KOPT-K1 (cell line): ENCODE measurements around the gene CLK2.
"Not testable (repeated sequence)": the region's sequence is repeated elsewhere in the genome, so short reads cannot be mapped to it uniquely, and the experiment has no call there.

Experiments
- H3K27ac ChIP-seq: fragments of 200-600 bp; sonication (generic); 2 replicates; pipeline ENCODE4 v1.5.1; 2016; ENCODE audit warnings: antibody characterized with exemption, mild to moderate bottlenecking, low read depth, low read length; ENCODE audit not compliant: poor library complexity, severe bottlenecking
- H3K36me3 ChIP-seq: fragments of 200-600 bp; sonication (generic); 2 replicates; pipeline ENCODE4 v1.5.1; 2017; ENCODE audit warnings: antibody characterized with exemption, mild to moderate bottlenecking, low read length, moderate library complexity; ENCODE audit not compliant: insufficient read depth
- H3K9me3 ChIP-seq: fragments of 200-600 bp; sonication (generic); 2 replicates; pipeline ENCODE4 v1.5.1; 2017; ENCODE audit warnings: antibody characterized with exemption, low read length, mild to moderate bottlenecking; ENCODE audit not compliant: insufficient read depth, poor library complexity, severe bottlenecking

Gene CLK2

DNA sequence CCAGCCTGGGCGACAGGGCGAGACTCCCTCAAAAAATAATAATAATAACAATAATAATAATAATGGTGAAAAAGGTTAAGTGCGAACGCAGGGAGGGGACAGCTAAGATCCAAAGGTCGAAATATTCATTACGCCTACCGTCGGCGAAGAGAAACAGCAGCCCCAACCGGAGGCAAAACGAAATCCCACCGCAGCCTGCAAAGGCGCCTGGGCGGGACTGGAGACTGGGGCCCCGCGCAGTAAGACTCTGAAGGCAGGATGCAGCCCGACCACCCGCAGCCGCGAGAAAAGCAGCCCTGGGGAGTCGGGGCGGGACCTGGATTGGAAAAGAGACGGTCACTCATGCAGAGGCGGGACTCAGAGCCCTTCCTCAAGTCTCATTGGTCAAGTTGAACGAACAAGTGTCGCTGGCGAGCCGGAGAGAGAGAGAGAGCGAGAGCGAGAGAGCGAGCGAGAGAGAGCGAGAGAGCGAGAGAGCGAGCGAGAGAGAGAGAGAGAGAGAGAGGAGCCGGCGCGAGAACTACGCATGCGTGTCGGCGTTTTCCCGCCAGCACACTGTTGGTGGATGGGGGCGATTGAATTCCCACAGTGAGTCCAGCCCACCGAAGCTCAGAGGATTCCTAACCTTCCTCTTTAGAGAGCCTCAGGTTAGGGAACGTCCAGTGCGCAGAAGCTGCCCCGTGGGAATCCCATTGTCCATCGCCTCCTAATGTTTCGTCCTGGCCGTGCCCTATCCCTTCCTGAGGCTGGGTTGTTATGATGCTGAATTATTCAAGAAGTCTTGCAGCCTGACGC is 28.7 kb downstream of the CLK2 start:
- Histone ChIP-seq H3K9me3 (no peaks in the 10 kb centered on the region), H3K27ac (peak overlapping the region; percentile 88)

DNA sequence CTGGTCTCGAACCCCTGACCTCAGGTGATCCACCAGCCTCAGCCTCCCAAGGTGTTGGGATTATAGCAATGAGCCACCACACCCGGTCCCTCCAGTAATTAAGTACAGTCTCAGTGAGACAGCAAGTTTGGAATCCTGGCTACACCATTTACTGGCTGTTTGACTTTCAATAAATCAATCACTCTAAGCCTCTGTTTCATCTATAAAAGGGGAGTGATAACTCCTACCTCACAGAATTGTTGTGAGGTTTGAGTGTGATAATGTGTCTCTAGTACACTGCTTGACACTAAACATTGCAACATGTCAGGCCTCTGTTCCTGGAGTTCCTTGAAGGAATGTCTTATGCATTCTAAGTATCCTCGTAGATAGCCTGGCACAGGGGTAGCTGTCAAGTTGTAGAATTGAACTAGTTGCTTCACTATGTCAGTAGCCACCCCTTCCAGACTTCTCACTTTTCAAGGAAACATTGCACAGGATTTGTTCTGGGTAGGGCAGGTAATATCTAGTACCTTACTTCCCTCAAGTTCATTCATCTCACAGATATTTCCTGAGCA is 30.4 kb downstream of the CLK2 start:
- peak overlapping the region; percentile 88 for H3K27ac ChIP-seq

More for the DNA sequence above, 28.7 kb downstream of the CLK2 start:
- H3K36me3 ChIP-seq, result peaks cover 14% of the 10 kb centered on the region; the same call in 1 of the 2 replicates

GRCh38 chr1:155241841-155242264 is 31.5 kb downstream of the CLK2 start:
- Histone ChIP-seq H3K36me3 (peaks cover 22% of the 10 kb centered on the region; the same call in 1 of the 2 replicates), H3K27ac (peak overlapping the region; percentile 33), H3K9me3 (no peaks in the 10 kb centered on the region)

More for the DNA sequence above, 30.4 kb downstream of the CLK2 start:
- Histone ChIP-seq H3K36me3 (peaks cover 18% of the 10 kb centered on the region; the same call in 1 of the 2 replicates), H3K9me3 (no peaks in the 10 kb centered on the region)

GRCh38 chr1:155241069-155241679 is 32.1 kb downstream of the CLK2 start:
- peak overlapping the region; percentile 34 for H3K27ac ChIP-seq
- H3K36me3 ChIP-seq, result peaks cover 28% of the 10 kb centered on the region; the same call in 1 of the 2 replicates
- no peaks in the 10 kb centered on the region for H3K9me3 ChIP-seq

- Histone ChIP-seq H3K27ac (no peak overlapping the region), H3K9me3 (no peaks in the 10 kb centered on the region), H3K36me3 (peaks cover 38% of the 10 kb centered on the region; the same call in 1 of the 2 replicates)
Measured at GRCh38 chr1:155236451-155236850, 36.9 kb downstream of the CLK2 start.

DNA sequence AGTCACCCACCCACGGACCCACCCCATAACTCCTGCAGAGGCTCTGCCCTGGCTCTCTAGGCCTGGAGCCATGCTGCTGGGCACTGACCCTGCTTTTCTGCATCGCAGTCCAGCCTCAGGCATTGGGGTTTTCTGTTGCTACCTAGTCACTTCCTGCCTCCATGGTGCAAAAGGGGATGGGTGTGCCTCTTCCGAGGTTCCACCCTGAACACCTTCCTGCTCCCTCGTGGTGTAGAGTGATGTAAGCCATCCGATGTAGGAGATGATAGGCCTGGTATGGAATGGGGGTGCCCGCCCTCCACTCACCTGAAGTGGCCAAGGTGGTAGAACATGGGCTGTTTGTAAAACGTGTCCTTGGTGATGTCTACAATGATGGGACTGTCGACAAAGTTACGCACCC is 37.9 kb downstream of the CLK2 start:
- not testable (repeated sequence) for H3K9me3 ChIP-seq, H3K27ac ChIP-seq
- H3K36me3 ChIP-seq, result peaks cover 38% of the 10 kb centered on the region; the same call in 1 of the 2 replicates

- peaks cover 28% of the 10 kb centered on the region; the same call in 1 of the 2 replicates for H3K36me3 ChIP-seq
- H3K27ac ChIP-seq, H3K9me3 ChIP-seq: not testable (repeated sequence)
Measured at GRCh38 chr1:155233502-155233901, 39.8 kb downstream of the CLK2 start.

- peaks cover 20% of the 10 kb centered on the region; the same call in 1 of the 2 replicates for H3K36me3 ChIP-seq
- not testable (repeated sequence) for H3K27ac ChIP-seq, H3K9me3 ChIP-seq
Measured at GRCh38 chr1:155232001-155232978, 41.0 kb downstream of the CLK2 start.

- not testable (repeated sequence) for H3K27ac ChIP-seq, H3K9me3 ChIP-seq
- H3K36me3 ChIP-seq, result peaks cover 11% of the 10 kb centered on the region; the same call in 1 of the 2 replicates
Measured at GRCh38 chr1:155231302-155231701, 42.0 kb downstream of the CLK2 start.

DNA sequence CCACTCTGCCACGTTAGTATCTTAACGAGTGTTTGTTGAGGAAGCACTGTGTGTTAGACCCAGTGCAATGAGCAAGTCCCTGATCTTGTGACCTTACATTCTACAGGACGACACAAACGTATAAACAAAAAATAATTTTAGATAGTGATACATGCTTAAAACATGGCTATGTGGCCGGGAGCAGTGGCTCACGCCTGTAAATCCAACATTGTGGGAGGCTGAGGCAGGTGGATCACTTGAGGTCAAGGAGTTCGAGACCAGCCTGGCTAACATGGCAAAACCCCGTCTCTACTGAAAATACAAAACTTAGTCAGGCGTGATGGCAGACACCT is 45.2 kb downstream of the CLK2 start:
- H3K27ac ChIP-seq, result peak overlapping the region; percentile 97

GRCh38 chr1:155227261-155228095 is 45.8 kb downstream of the CLK2 start:
- peaks cover 25% of the 10 kb centered on the region; the same call in 1 of the 2 replicates for H3K36me3 ChIP-seq
- peak overlapping the region; percentile 97 for H3K27ac ChIP-seq
- no peaks in the 10 kb centered on the region for H3K9me3 ChIP-seq

More for the DNA sequence above, 45.2 kb downstream of the CLK2 start:
- peaks cover 25% of the 10 kb centered on the region; the same call in 1 of the 2 replicates for H3K36me3 ChIP-seq
- H3K9me3 ChIP-seq, result no peaks in the 10 kb centered on the region

GRCh38 chr1:155226910-155227260 is 46.4 kb downstream of the CLK2 start:
- Histone ChIP-seq H3K36me3 (peaks cover 25% of the 10 kb centered on the region; the same call in 1 of the 2 replicates), H3K9me3 (no peaks in the 10 kb centered on the region), H3K27ac (peak overlapping the region; percentile 97)

GRCh38 chr1:155226188-155226909 is 47.0 kb downstream of the CLK2 start:
- H3K36me3 ChIP-seq, result peaks cover 25% of the 10 kb centered on the region; the same call in 1 of the 2 replicates
- H3K9me3 ChIP-seq, result no peaks in the 10 kb centered on the region
- H3K27ac ChIP-seq, result peak overlapping the region; percentile 97
